Cardiac muscle cell (in vitro differentiated cells and primary cell): ENCODE results near the gene CA10. TPM values are rescaled to one million over a fixed set of nuclear protein-coding genes. Genes with fewer than 3 reads are reported as not detected.

ENCODE experiments used
- DNase-seq, 2 donors: peaks; one replicate each; pipeline versions ENCODE4 v3.0.0 to v3.0.0-alpha.2; 2010 to 2017; ENCODE audit warnings: low read depth in 1 of 2, low spot score in 1 of 2
- H3K27ac ChIP-seq: fragments of 200-600 bp; sonication (generic); 2 replicates; pipeline ENCODE4 v1.5.1; 2016
- H3K27me3 ChIP-seq: fragments of 200-600 bp; sonication (generic); 2 replicates; pipeline ENCODE4 v1.6.0; 2016; ENCODE audit warnings: control low read depth
- H3K36me3 ChIP-seq: fragments of 200-600 bp; sonication (generic); 2 replicates; pipeline ENCODE4 v1.5.1; 2016; ENCODE audit warnings: control low read depth
- H3K4me1 ChIP-seq: fragments of 200-600 bp; sonication (generic); 2 replicates; pipeline ENCODE4 v1.8.1; 2017; ENCODE audit warnings: low read depth, mild to moderate bottlenecking, mixed run types
- H3K4me3 ChIP-seq: fragments of 200-600 bp; sonication (generic); 2 replicates; pipeline ENCODE4 v1.5.1; 2016; ENCODE audit warnings: mild to moderate bottlenecking
- H3K9me3 ChIP-seq: fragments of 200-600 bp; sonication (generic); 2 replicates; pipeline ENCODE4 v1.5.1; 2017; ENCODE audit warnings: low read depth, mild to moderate bottlenecking, control low read depth
- polyA plus RNA-seq: library from polyadenylated mRNA; unstranded; fragments of >200 nt; fragmentation: Nextera tagmentation; extraction: Ambion mirVana; gene quantifications from 2 replicates; pipeline ENCODE4 v1.2.1, GENCODE V29; 2016
- total RNA-seq: library from RNA; depleted of rRNA; stranded (reverse); fragments of >200 nt; gene quantifications from 2 replicates; pipeline ENCODE4 v1.2.3, GENCODE V29; 2016
- TF ChIP-seq, protein P1 (sequence below): IDR thresholded peaks from 2 replicates; pipeline ENCODE4 v1.5.1; 2012; ENCODE audit warnings: low read depth, mild to moderate bottlenecking, low read length

CA10 gene
- total and polyA plus RNA-seq, 2 experiments from 2014 or later = not detected

DNA sequence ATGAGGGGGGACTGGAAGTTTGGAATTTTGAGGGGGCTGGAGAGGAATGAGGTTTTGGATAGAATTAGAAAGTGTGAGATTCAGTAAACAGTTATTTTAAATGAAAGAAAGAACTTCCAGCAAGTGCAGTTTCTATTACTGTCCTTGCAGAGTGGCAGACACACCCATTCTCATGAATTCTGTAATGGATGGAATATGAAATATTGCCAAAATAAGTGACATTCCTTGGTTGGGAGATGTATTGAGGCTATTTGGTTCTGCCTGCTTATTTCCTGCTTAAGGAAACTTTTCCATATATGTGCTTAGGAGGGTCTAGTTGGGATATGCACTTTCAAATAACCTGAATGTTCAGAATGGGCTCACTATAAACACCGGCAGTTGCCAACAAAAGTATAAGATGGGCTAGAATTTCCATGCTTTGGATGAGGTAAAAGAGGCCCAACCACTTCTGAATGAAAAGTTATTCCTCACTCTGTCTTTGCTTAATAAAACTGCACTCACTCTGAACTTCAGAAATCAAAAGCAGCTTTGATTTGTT, 434.4 kb downstream of the CA10 start:
- H3K27ac ChIP-seq = no peak overlapping the region
- DNase-seq = no peak
- H3K9me3 ChIP-seq = no peaks in the 10 kb centered on the region
- no peak overlapping the region for H3K4me3 ChIP-seq
- H3K4me1 ChIP-seq = no peaks in the 10 kb centered on the region
- H3K36me3 ChIP-seq = no peaks in the 10 kb centered on the region
- TF ChIP-seq, protein P1, sequence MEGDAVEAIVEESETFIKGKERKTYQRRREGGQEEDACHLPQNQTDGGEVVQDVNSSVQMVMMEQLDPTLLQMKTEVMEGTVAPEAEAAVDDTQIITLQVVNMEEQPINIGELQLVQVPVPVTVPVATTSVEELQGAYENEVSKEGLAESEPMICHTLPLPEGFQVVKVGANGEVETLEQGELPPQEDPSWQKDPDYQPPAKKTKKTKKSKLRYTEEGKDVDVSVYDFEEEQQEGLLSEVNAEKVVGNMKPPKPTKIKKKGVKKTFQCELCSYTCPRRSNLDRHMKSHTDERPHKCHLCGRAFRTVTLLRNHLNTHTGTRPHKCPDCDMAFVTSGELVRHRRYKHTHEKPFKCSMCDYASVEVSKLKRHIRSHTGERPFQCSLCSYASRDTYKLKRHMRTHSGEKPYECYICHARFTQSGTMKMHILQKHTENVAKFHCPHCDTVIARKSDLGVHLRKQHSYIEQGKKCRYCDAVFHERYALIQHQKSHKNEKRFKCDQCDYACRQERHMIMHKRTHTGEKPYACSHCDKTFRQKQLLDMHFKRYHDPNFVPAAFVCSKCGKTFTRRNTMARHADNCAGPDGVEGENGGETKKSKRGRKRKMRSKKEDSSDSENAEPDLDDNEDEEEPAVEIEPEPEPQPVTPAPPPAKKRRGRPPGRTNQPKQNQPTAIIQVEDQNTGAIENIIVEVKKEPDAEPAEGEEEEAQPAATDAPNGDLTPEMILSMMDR = no peak
- H3K27me3 ChIP-seq = no peaks in the 10 kb centered on the region

DNA sequence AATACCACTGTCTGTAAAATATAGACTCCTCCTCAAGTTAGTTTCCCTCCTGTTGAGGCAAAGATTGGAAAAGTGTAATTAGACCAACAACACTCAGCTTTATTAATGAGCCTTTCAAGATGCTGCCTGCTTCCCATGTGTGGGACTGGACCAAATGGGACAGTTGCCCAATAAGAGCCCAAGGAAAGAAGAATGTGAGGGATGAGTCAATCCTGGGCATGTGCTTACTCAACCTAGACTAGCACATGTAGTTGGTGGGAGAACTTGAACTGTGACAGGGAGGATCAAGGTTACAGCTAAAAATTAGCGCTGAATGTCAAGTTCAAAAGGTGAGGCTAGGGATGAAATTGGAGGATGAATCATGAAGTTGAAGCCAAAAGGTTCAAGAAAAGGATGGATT, 435.5 kb downstream of the CA10 start:
- H3K36me3 ChIP-seq = no peaks in the 10 kb centered on the region
- TF ChIP-seq, protein P1 = no peak

DNA sequence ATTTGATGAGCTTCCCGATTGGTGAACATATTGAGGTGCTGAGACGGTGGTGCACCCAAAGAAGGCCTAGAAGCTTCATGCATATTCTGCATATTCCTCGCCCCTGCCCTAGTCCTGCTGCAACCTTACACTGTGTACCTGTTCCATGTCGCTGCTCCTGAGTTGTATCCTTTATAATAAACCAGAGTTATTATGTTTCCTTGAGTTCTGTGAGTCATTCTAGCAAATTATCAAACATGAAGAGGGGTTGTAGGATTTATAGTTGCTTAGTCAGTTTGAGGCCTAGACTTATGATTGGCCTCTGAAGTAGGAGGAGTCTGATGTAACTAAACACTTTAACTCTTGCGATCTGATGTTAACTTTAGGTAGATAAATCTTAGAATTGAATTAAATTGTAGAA, 436.8 kb downstream of the CA10 start:
- H3K4me1 ChIP-seq = no peaks in the 10 kb centered on the region
- DNase-seq = no peak
- H3K27me3 ChIP-seq = no peaks in the 10 kb centered on the region
- TF ChIP-seq, protein P1 = no peak
- H3K36me3 ChIP-seq = no peaks in the 10 kb centered on the region
- H3K27ac ChIP-seq = no peak overlapping the region
- no peaks in the 10 kb centered on the region for H3K9me3 ChIP-seq
- no peak overlapping the region for H3K4me3 ChIP-seq

More for the DNA sequence above, 435.5 kb downstream of the CA10 start:
- Histone ChIP-seq H3K4me1 (no peaks in the 10 kb centered on the region), H3K27ac (no peak overlapping the region), H3K9me3 (no peaks in the 10 kb centered on the region), H3K27me3 (no peaks in the 10 kb centered on the region), H3K4me3 (no peak overlapping the region)
- no peak for DNase-seq

GRCh38 chr17:51720439-51720838, 438.1 kb downstream of the CA10 start:
- H3K9me3 ChIP-seq = no peaks in the 10 kb centered on the region
- H3K27me3 ChIP-seq = no peaks in the 10 kb centered on the region
- H3K36me3 ChIP-seq = no peaks in the 10 kb centered on the region
- no peak overlapping the region for H3K4me3 ChIP-seq
- TF ChIP-seq, protein P1 = no peak
- H3K27ac ChIP-seq = no peak overlapping the region
- DNase-seq = no peak
- H3K4me1 ChIP-seq = no peaks in the 10 kb centered on the region

GRCh38 chr17:51718983-51719382, 439.5 kb downstream of the CA10 start:
- Histone ChIP-seq H3K9me3 (no peaks in the 10 kb centered on the region), H3K27ac (no peak overlapping the region), H3K27me3 (no peaks in the 10 kb centered on the region), H3K4me3 (no peak overlapping the region), H3K4me1 (no peaks in the 10 kb centered on the region), H3K36me3 (no peaks in the 10 kb centered on the region)
- TF ChIP-seq, protein P1 = no peak
- no peak for DNase-seq
